ENCODE measurements around the gene LAD1. TPM values are rescaled to one million over a fixed set of nuclear protein-coding genes. Genes with fewer than 3 reads are reported as not detected.
A peak's percentile ranks its signal among the peaks of the same experiment; 100 is the strongest.

Gene LAD1
- total RNA-seq, 1 donor from 2014 or later = 0.17 TPM

DNA sequence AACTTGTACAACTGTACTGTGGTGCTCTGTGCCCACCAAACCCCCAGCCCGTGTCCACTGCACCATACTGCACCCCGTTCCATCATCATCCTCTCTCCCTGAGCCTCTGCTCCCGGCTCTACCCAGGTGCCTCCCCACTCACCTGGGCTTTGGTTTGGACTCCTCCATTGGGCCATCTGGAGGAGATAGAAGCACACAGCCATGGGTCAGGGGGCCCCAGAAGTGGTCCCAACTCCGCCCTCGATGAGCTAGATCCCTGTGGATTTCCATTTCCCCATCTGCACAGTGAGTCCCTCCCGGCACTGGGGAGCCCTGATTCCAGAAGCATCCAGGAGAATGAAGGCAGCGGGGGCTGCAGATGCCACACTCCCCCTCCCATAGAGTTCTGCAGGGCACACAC lies 32.4 kb downstream of the LAD1 start:
- H3K9me3 Mint-ChIP-seq (ENCODE audit: low read depth) = no peaks in the 10 kb centered on the region
- TF ChIP-seq, protein P1, sequence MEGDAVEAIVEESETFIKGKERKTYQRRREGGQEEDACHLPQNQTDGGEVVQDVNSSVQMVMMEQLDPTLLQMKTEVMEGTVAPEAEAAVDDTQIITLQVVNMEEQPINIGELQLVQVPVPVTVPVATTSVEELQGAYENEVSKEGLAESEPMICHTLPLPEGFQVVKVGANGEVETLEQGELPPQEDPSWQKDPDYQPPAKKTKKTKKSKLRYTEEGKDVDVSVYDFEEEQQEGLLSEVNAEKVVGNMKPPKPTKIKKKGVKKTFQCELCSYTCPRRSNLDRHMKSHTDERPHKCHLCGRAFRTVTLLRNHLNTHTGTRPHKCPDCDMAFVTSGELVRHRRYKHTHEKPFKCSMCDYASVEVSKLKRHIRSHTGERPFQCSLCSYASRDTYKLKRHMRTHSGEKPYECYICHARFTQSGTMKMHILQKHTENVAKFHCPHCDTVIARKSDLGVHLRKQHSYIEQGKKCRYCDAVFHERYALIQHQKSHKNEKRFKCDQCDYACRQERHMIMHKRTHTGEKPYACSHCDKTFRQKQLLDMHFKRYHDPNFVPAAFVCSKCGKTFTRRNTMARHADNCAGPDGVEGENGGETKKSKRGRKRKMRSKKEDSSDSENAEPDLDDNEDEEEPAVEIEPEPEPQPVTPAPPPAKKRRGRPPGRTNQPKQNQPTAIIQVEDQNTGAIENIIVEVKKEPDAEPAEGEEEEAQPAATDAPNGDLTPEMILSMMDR (IDR thresholded peaks at IDR 0.05) = no peak
- peaks cover 8% of the 10 kb centered on the region for H3K27me3 Mint-ChIP-seq (ENCODE audit: low read depth)

DNA sequence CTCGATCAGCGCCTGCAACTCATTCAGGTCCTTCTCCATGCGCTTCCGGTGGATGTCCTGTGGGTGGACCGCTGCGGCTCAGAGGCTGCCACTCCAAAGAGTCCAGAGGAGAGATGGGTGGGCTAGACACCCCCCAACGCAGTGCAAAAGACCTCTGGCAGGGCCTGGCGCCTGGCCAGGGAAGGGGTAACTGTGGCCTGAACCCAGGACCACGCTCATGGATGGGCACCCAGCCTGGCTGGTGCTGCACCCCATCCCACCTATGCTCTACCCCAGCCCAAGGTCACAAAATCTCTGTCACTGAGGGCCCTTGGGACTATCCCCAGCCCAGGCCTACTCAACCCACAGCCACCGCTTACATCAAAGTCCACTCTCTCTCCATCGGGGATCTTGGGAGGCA lies 33.9 kb downstream of the LAD1 start:
- TF ChIP-seq, protein P1 (IDR thresholded peaks at IDR 0.05) = no peak
- Mint-ChIP-seq H3K9me3 (ENCODE audit: low read depth) (no peaks in the 10 kb centered on the region), H3K4me3 (ENCODE audit: unreplicated experiment) (no peak overlapping the region), H3K27ac (ENCODE audit: unreplicated experiment) (no peak overlapping the region), H3K4me1 (ENCODE audit: low read depth) (no peaks in the 10 kb centered on the region), H3K27me3 (ENCODE audit: low read depth) (peaks cover 9% of the 10 kb centered on the region), H3K36me3 (ENCODE audit: low read depth) (peaks cover 4% of the 10 kb centered on the region)
- peak; percentile 75 for DNase-seq (ENCODE audit: low spot score)

More for the DNA sequence above, 32.4 kb downstream of the LAD1 start:
- Mint-ChIP-seq H3K4me3 (ENCODE audit: unreplicated experiment) (no peak overlapping the region), H3K36me3 (ENCODE audit: low read depth) (peaks cover 4% of the 10 kb centered on the region), H3K4me1 (ENCODE audit: low read depth) (no peaks in the 10 kb centered on the region), H3K27ac (ENCODE audit: unreplicated experiment) (no peak overlapping the region)
- DNase-seq (ENCODE audit: low spot score) = no peak

DNA sequence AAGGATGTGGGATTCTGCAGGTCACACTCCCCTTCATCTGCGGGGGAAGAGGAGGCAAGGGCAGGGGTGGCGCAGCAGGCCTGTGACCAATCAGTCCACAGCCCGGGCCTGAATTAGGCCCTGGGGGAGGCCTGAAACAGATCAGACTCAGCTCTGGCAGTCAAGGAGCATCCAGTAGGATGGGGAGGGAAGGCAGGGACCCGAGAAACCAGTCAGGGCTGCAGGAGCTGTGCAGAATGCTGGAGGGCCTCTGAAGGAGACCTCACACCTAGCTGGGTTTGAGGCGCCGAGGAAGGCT lies 34.4 kb downstream of the LAD1 start:
- peaks cover 9% of the 10 kb centered on the region for H3K27me3 Mint-ChIP-seq (ENCODE audit: low read depth)
- H3K4me3 Mint-ChIP-seq (ENCODE audit: unreplicated experiment) = no peak overlapping the region
- no peaks in the 10 kb centered on the region for H3K9me3 Mint-ChIP-seq (ENCODE audit: low read depth)

DNA sequence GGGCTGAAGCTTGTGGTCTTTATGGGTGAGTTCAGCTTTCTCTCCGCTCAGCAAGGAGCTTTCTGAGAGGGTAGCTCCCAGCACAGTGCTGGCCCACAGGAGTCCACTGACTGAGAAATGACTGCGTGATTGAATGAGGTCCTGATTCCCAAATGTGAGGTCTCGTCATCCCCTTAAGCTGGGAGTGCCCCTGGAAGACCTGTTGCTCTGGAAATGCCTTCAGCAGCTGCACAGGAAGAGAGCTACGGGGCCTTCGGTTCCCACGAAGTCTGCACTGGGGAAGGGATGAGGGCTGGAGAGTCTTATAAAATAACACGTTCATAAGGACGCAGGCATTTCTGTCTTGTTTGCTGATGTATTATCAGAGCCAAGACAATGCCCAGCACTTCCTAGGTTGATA lies 35.7 kb downstream of the LAD1 start:
- Mint-ChIP-seq H3K9me3 (ENCODE audit: low read depth) (no peaks in the 10 kb centered on the region), H3K36me3 (ENCODE audit: low read depth) (peaks cover 2% of the 10 kb centered on the region), H3K4me3 (ENCODE audit: unreplicated experiment) (no peak overlapping the region), H3K4me1 (ENCODE audit: low read depth) (peaks cover 5% of the 10 kb centered on the region), H3K27me3 (ENCODE audit: low read depth) (peaks cover 9% of the 10 kb centered on the region), H3K27ac (ENCODE audit: unreplicated experiment) (no peak overlapping the region)
- TF ChIP-seq, protein P1 (IDR thresholded peaks at IDR 0.05) = no peak
- peak; percentile 15 for DNase-seq (ENCODE audit: low spot score)

More for the DNA sequence above, 34.4 kb downstream of the LAD1 start:
- Mint-ChIP-seq H3K36me3 (ENCODE audit: low read depth) (peaks cover 4% of the 10 kb centered on the region), H3K4me1 (ENCODE audit: low read depth) (no peaks in the 10 kb centered on the region), H3K27ac (ENCODE audit: unreplicated experiment) (no peak overlapping the region)
- DNase-seq (ENCODE audit: low spot score) = peak; percentile 53
- TF ChIP-seq, protein P1 (IDR thresholded peaks at IDR 0.05) = no peak

DNA sequence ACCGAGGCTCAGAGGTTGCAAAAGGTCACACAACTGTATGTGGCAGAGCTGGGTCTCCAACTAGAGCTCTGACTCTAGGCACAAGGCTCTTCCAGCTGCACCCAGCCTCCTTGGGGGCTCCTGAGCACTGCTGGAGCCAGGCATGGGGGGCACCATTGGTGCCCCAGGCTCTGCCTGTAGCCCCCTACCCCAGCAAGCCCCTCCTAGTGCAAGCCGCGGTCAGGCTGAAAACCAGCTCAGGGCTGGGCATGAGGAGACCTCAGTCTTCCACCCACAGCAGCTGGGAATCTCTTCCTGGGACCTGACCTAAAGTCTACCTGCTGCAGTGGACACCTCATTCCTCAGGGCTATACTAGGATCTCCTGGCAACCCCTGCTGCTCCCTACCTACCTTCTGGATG lies 36.2 kb downstream of the LAD1 start:
- H3K9me3 Mint-ChIP-seq (ENCODE audit: low read depth) = no peaks in the 10 kb centered on the region
- TF ChIP-seq, protein P1 (IDR thresholded peaks at IDR 0.05) = no peak
- H3K4me3 Mint-ChIP-seq (ENCODE audit: unreplicated experiment) = no peak overlapping the region
- H3K36me3 Mint-ChIP-seq (ENCODE audit: low read depth) = peaks cover 2% of the 10 kb centered on the region
- H3K27me3 Mint-ChIP-seq (ENCODE audit: low read depth) = peaks cover 9% of the 10 kb centered on the region
- H3K27ac Mint-ChIP-seq (ENCODE audit: unreplicated experiment) = no peak overlapping the region
- DNase-seq (ENCODE audit: low spot score) = peak; percentile 58
- peaks cover 11% of the 10 kb centered on the region for H3K4me1 Mint-ChIP-seq (ENCODE audit: low read depth)

Data from chondrocyte (in vitro differentiated cells).